Measurements from ENCODE around the gene NID1. TPM values are rescaled to one million over a fixed set of nuclear protein-coding genes. Genes with fewer than 3 reads are reported as not detected.
A peak's percentile ranks its signal among the peaks of the same experiment; 100 is the strongest.

Gene NID1
- total RNA-seq, 4 donors from 2014 or later, result 131 to 458 (median 203) TPM

DNA sequence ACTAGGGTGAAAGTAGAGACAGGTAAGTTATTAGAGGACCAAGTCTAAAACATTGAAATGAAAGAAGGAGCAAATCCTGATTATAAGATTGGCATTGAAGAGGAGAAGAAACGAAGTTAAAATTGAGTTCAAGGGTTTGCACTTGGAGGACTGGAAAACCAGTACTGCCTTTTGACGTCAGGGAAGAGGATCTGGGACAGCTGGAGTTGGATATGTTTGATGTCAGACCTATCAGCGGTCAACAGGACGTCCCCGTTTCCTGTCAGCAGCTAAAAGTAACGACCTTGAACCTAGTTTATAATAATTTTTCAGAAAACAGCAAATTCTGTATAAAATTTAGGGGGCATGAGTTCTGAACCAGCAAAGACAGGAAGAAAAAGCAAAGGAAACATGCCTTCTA is 1.2 kb upstream of the NID1 start:
- no peak for TF ChIP-seq CTCF (IDR thresholded peaks at IDR 0.05)
- DNase-seq (ENCODE audit: low spot score) (no peak), ATAC-seq (ENCODE audit: low FRiP score) (no peak)

DNA sequence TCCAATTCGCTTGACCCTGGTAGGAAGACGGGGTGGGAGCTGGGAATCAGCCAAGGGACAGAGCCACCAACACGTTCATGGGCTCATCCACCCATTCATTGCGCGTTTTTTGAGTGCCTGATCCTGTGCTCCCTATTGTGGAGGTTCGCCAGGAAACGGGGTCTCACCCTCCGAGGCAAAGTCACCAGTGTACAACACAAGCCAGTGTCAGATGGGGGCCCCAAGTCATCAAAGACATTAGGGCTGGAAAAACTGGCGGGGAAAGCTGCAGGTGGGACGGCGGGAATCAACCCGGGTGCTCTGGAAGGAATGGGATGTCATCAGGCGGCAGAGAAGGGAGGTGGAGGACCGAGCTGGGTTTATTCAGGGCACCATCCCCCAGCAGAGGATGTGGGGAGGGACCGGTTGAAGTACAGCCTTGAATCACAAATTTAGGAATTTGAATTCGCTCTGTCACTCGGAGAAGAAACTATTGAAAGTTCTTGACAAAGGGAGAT is 667 bp upstream of the NID1 start:
- no peak for DNase-seq (ENCODE audit: low spot score)
- no peak for TF ChIP-seq CTCF (IDR thresholded peaks at IDR 0.05)
- ATAC-seq (ENCODE audit: low FRiP score), result no peak

- peak; percentile 50 for ATAC-seq (ENCODE audit: low FRiP score)
- no peak for TF ChIP-seq CTCF (IDR thresholded peaks at IDR 0.05)
- peak; percentile 32 for DNase-seq (ENCODE audit: low spot score)
These were observed 794 bp downstream of the NID1 start for GRCh38 chr1:236063919-236064673.

DNA sequence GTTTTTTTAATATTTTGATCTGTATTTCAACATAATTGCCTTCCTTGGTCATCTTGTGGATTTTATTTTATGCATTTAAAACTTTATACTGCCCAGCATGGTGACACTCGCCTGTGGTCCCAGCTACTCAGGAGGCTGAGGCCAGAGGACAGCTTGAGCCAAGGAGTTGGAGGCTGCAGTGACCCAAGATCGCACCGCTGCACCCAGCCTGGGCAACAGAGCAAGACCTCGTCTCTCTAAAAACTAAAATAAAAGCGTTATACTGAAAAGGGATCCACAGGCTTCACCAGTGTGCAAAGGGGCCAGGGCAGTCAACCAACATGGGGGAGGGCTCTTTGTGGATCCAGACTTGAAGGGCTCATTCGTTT is 1.4 kb downstream of the NID1 start:
- peak; percentile 4 for ATAC-seq (ENCODE audit: low FRiP score)
- TF ChIP-seq CTCF (IDR thresholded peaks at IDR 0.05), result no peak
- no peak for DNase-seq (ENCODE audit: low spot score)

DNA sequence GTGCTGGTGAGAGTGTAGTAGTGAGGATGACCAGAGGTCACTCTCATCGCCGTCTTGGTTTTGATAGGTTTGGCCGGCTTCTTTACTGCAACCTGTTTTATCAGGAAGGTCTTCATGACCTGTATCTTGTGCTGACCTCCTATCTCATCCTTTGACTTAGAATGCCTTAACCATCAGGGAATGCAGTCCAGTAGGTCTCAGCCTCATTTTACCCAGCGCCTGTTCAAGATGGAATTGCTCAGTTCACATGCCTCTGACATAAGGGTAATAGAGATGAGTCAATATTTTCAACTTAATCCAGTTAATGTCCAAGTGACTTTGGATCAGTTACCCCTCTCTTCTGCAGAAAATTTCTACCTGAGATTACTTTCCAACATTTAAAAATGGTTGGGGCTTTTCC is 4.6 kb downstream of the NID1 start:
- DNase-seq (ENCODE audit: low spot score) (no peak), ATAC-seq (ENCODE audit: low FRiP score) (no peak)
- no peak for TF ChIP-seq CTCF (IDR thresholded peaks at IDR 0.05)

- no peak for TF ChIP-seq CTCF (IDR thresholded peaks at IDR 0.05)
- no peak for DNase-seq (ENCODE audit: low spot score)
- no peak for ATAC-seq (ENCODE audit: low FRiP score)
These were observed 5.9 kb downstream of the NID1 start for GRCh38 chr1:236059011-236059410.
